Hepatocyte (in vitro differentiated cells): ENCODE results near the gene MTMR10.

Experiments
- CTCF ChIP-seq: fragments of 200-600 bp; sonication (generic); IDR thresholded peaks from 2 replicates; pipeline ENCODE4 v1.5.1; 2016; ENCODE audit warnings: antibody characterized with exemption, mild to moderate bottlenecking; ENCODE audit not compliant: poor library complexity
- EZH2 ChIP-seq: fragments of 200-600 bp; sonication (generic); IDR thresholded peaks from 2 replicates; pipeline ENCODE4 v1.6.1; 2016; ENCODE audit warnings: antibody characterized with exemption, mild to moderate bottlenecking, borderline replicate concordance
- EZH2phosphoT487 ChIP-seq: fragments of 200-600 bp; sonication (generic); IDR thresholded peaks from one replicate; pipeline ENCODE4 v1.6.1; 2018; ENCODE audit warnings: antibody characterized with exemption, mild to moderate bottlenecking, low read depth, moderate library complexity; ENCODE audit not compliant: unreplicated experiment, severe bottlenecking

- TF ChIP-seq CTCF, result peak; percentile 38
- no peak for TF ChIP-seq EZH2phosphoT487
- no peak for TF ChIP-seq EZH2
Measured at GRCh38 chr15:30905821-30906220, 85.6 kb downstream of the MTMR10 start.
